Right renal cortex interstitium (tissue), 3 donors: Measurements from ENCODE around the gene ADAM15. TPM values are rescaled to one million over a fixed set of nuclear protein-coding genes. Genes with fewer than 3 reads are reported as not detected.

Source experiments
- DNase-seq, 3 donors: peaks; one replicate each; pipeline ENCODE4 v3.0.0-alpha.2; 2013; ENCODE audit warnings: low read depth in 3 of 3, low spot score in 2 of 3
- polyA plus RNA-seq, 3 donors: library from polyadenylated mRNA; unstranded; fragments of 120-200 nt; gene quantifications; one replicate each; pipeline ENCODE4 v1.2.1, GENCODE V29; 2013; ENCODE audit not compliant: insufficient read length in 3 of 3

The ADAM15 gene
- polyA plus RNA-seq, 3 donors: 36.5 to 37.6 (median 36.8) TPM

GRCh38 chr1:155083865-155084721, 33.0 kb downstream of the ADAM15 start:
- DNase-seq: no peak

- DNase-seq: peak; percentile 93 to 99 (median 94)
Measured at GRCh38 chr1:155084722-155085503, 33.8 kb downstream of the ADAM15 start.

DNA sequence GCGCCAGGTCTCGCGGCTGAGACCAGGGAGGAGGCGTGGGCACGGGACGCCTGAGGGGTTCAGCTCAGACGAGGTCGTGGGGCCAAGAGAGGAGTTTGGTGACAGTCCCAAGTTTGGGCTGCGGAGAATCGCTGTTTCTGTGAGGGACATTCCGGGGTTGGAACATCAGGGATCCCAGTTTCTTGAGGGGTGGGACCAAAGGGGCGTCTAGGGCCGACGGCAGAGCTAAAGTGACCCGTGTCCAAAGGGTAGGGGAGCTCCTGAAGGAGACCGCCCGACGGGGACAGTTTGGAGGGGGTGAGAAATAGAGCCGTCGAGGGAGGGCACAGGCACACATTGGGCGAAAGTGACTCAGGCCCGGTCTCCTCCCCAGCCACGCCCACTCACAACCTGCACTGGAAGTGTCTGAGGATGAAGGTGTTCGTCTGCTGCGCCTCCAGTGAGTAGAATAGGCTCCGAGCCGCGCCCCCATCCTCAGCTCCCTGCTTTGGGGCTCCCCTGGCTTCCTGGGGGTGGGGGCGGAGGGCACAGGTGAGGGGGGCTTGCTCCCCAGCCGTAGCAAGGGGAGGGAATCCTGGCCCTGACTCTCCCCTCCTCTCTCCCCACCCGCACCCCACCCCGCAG, 34.5 kb downstream of the ADAM15 start:
- no peak for DNase-seq

- no peak for DNase-seq
Measured at GRCh38 chr1:155086128-155086741, 35.1 kb downstream of the ADAM15 start.

GRCh38 chr1:155086856-155087535, 35.9 kb downstream of the ADAM15 start:
- DNase-seq: no peak

DNA sequence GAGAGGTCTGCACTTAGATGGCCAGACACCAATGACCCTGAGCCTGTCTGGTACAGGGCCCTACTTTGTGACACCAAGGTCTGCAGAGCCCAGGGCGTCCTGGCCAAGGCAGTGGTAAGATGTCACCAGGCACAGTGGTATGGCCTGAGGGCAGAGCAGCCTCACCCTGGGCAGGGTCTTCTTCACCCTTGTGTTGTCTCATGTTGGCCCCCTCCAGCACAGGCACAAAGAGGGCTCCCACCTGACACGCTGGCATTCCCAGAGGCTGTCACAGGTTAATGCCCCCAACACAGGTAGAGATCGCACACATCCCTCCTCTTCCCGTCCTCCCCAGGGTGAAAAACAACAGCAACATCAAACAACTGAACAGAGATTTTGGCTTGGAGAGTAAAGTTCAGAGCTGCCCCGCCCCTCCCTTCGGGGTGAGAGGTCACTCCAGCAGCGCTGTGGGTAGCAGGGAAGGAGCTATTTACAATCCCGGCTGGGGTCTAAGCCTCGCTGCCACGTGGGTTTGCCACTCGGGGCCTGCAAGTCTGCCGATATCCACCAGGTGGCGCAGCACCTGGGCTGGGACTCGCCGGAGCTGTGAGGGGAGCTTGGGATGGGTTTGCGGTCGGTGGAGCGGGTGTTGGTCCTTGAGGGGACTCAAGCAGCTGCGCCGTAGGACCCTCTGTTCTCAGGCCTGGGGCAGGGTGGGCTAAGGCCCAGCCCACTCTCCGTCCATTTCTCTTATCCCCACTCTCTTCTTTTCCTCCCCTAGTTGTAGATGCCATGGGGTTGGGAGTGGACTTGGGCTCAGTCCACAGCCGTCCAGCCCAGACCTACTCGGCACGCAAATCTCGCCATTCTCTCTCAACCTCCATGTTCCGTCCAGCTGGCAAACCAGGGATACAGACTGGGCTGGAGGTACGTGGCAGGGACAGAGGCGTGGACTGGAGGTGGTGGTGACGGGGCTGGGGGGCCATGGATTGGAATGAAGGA, 40.2 kb downstream of the ADAM15 start:
- no peak for DNase-seq

- DNase-seq: no peak
Measured at GRCh38 chr1:155092131-155092530, 41.0 kb downstream of the ADAM15 start.

DNA sequence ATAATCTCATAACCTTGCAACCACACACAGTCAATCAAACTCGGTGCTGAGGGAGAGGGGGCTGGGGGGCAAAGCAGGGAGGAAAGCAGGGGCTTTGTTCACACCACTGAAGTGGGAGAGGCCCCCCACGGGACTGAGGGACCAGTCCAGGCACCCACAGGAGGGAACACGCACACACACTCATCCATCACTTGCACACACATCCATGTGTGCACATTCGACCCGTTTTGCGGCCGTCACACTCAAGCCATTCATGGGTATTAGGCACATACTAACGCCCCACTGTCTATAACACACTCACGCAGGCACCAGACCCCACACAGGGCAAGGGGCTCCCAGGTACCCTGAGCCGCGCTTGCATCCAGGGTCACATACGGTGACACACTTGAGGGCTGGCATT, 41.5 kb downstream of the ADAM15 start:
- no peak for DNase-seq

GRCh38 chr1:155093911-155094621, 43.0 kb downstream of the ADAM15 start:
- no peak for DNase-seq

DNA sequence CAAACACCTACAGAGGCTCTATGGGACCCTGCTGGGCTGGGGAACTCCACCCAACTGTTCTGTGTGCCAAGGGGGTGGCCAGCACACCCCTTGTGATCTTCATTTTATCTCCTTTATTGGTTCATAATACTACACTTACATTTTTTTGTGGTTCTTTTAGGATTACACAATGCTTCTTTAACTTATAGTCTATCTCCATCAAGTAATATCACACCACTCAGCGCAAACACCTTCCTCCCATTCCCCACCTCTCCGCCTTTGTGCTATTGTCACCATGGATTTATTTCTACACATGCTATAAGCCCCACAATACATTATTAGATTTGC, 43.5 kb downstream of the ADAM15 start:
- no peak for DNase-seq

DNA sequence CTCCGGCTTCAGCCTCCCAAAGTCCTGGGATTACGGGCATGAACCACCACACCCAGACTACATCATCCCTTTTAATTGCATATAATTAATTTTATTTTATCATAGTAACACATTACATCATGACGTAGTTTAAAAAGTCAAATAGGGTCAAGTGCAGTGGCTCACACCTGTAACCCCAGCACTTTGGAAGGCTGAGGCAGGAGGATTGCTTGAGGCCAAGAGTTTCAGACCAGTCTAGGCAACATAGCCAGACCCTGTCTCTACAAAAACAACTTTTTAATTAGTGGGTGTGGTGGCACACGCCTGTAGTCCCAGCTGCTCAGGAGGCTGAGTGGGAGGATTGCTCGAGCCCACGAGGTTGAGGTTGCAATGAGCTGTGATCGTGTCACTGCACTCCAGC, 48.2 kb downstream of the ADAM15 start:
- DNase-seq: no peak

- DNase-seq: no peak
Measured at GRCh38 chr1:155103325-155103724, 52.2 kb downstream of the ADAM15 start.

DNA sequence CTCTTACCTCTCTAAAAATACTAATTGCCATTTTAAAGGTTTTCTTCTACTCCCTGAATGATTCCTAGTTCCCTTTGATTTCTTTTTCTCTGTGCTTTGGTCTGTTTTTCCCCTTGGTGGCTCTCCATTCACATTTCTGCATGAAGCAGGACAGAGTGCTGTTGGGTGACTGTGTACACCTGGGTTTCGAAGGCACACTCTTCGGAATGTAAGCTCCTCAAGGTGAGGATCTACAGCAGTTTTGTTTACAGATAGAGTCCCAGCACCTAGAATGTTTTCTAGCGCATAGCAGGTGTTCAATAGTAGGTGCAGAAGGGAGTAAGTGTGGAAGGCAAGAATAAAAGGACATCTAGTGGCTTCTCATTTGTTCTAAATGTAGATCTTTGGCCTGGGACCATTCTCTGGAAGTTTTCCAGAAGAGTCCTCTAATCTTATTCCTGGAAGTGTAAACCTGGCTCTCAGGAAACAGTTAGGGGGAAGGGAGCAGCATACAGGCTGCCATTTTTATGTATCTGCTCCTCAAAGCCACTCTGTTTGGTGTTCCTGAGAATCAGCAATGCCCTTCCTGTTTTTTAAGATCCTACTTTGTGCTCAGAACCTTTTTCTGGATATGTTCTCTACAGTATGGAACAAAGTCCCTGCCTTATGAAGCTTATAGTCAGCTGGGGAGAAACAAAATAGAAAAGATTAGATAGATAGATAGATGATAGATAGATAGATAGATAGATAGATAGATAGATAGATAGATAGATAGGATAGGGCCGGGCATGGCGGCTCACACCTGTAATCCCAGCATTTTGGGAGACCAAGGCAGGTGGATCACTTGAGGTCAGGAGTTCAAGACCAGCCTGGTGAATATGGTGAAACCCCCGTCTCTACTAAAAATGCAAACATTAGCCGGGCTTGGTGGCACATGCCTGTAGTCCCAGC, 53.8 kb downstream of the ADAM15 start:
- DNase-seq: no peak

- DNase-seq: no peak
Measured at GRCh38 chr1:155105604-155106011, 54.5 kb downstream of the ADAM15 start.

- DNase-seq: no peak
Measured at GRCh38 chr1:155106862-155107261, 55.7 kb downstream of the ADAM15 start.

GRCh38 chr1:155107309-155108264, 56.5 kb downstream of the ADAM15 start:
- no peak for DNase-seq

- DNase-seq: no peak
Measured at GRCh38 chr1:155108296-155108695, 57.2 kb downstream of the ADAM15 start.
